Endodermal cell (in vitro differentiated cells): Measurements from ENCODE around the gene MINAR1. TPM values are rescaled to one million over a fixed set of nuclear protein-coding genes. Genes with fewer than 3 reads are reported as not detected.

ENCODE experiments used
- DNase-seq: peaks from one replicate; pipeline ENCODE4 v3.0.0-alpha.2; 2017
- H3K27ac ChIP-seq: 2 replicates; pipeline ENCODE4 v1.5.1; 2013; ENCODE audit warnings: mild to moderate bottlenecking, low read depth, low read length, moderate library complexity
- H3K27me3 ChIP-seq: 2 replicates; pipeline ENCODE4 v1.6.1; 2013; ENCODE audit warnings: mild to moderate bottlenecking, low read length, moderate library complexity; ENCODE audit not compliant: insufficient read depth, control insufficient read depth, poor library complexity, severe bottlenecking
- H3K36me3 ChIP-seq: 2 replicates; pipeline ENCODE4 v1.7.0; 2013; ENCODE audit warnings: mild to moderate bottlenecking, low read length, moderate library complexity; ENCODE audit not compliant: control insufficient read depth, insufficient read depth
- H3K4me1 ChIP-seq: one replicate; pipeline ENCODE4 v1.7.0; 2013; ENCODE audit warnings: low read length; ENCODE audit not compliant: control insufficient read depth, insufficient read depth
- H3K4me3 ChIP-seq: 2 replicates; pipeline ENCODE4 v1.5.1; 2013; ENCODE audit warnings: mild to moderate bottlenecking, low read length, moderate library complexity
- H3K9ac ChIP-seq: 2 replicates; pipeline ENCODE4 v1.6.1; 2013; ENCODE audit warnings: mild to moderate bottlenecking, low read length, moderate library complexity; ENCODE audit not compliant: poor library complexity, severe bottlenecking; ENCODE audit errors: extremely low read depth
- H3K9me3 ChIP-seq: 2 replicates; pipeline ENCODE4 v1.6.1; 2013; ENCODE audit warnings: mild to moderate bottlenecking, low read length, moderate library complexity; ENCODE audit not compliant: control insufficient read depth
- H3K27ac Mint-ChIP-seq: 2 replicates; pipeline ENCODE4 v1.8.0; 2020; ENCODE audit warnings: mixed read lengths
- H3K27me3 Mint-ChIP-seq: 2 replicates; pipeline ENCODE4 v1.8.0; 2021; ENCODE audit warnings: mild to moderate bottlenecking, mixed read lengths; ENCODE audit not compliant: insufficient read depth
- H3K36me3 Mint-ChIP-seq: 2 replicates; pipeline ENCODE4 v1.8.0; 2020; ENCODE audit warnings: low read depth, mixed read lengths
- H3K4me1 Mint-ChIP-seq: 2 replicates; pipeline ENCODE4 v1.8.0; 2020; ENCODE audit warnings: mixed read lengths
- H3K4me3 Mint-ChIP-seq: 2 replicates; pipeline ENCODE4 v1.8.0; 2020; ENCODE audit warnings: mild to moderate bottlenecking, moderate library complexity, mixed read lengths
- H3K9me3 Mint-ChIP-seq: 2 replicates; pipeline ENCODE4 v1.8.0; 2020; ENCODE audit warnings: mild to moderate bottlenecking, mixed read lengths
- WGBS, 2 experiments: methylation state at CpG; one replicate each; pipeline versions ENCODE4 v1.1.5 to v1.1.7; 2013; ENCODE audit warnings: missing lambda C conversion rate in 2 of 2, mixed read lengths in 1 of 2; ENCODE audit not compliant: insufficient coverage in 1 of 2, insufficient read length in 1 of 2; 5-methylcytosine and 5-hydroxymethylcytosine counted together
- total RNA-seq, 2 donors: library from RNA; stranded (reverse); fragmentation: NEBNext Ultra II Directional in 1 of 2; extraction: Animal tissue kit (Norgen Biotek cat#: 25700) in 1 of 2; gene quantifications; 2 replicates in 1 of 2; 3 replicates in 1 of 2; pipeline ENCODE4 v1.2.1, GENCODE V29; 2021
- TF ChIP-seq, protein P1 (sequence below): fragments of 200-600 bp; sonication (generic); conservative IDR thresholded peaks from 2 replicates; pipeline ENCODE4 v1.5.0; 2021; ENCODE audit warnings: antibody characterized with exemption, mild to moderate bottlenecking

The MINAR1 gene
- total RNA-seq, 2 donors from 2014 or later, result 1.1 to 1.2 TPM

DNA sequence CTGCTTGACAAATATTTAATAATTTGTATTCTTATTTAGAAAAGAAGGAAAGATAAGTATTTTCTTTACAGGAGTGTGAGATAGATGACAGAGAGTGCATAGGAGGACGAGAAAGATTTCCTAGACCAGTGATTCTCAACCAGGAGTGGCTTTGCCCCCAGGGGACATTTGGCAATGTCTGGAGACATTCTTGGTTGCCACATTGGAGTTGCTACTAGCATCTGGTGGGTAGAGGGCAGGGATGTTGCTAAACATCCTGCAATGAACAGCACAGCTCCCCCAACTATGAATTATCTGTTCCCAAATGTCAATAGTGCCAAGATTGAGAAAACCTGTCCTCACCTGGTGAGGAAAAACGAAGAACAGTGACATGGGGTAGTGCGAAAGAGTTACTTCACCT, 30.8 kb upstream of the MINAR1 start:
- Histone ChIP-seq H3K9me3 (no peaks in the 10 kb centered on the region), H3K4me3 (no peak overlapping the region), H3K27ac (no peak overlapping the region), H3K27me3 (no peaks in the 10 kb centered on the region), H3K36me3 (no peaks in the 10 kb centered on the region), H3K4me1 (no peaks in the 10 kb centered on the region), H3K9ac (no peak overlapping the region)
- Mint-ChIP-seq H3K9me3 (no peaks in the 10 kb centered on the region), H3K36me3 (no peaks in the 10 kb centered on the region), H3K27ac (no peak overlapping the region), H3K27me3 (peaks cover 10% of the 10 kb centered on the region), H3K4me1 (no peaks in the 10 kb centered on the region), H3K4me3 (no peak overlapping the region)
- WGBS, 2 experiments, result 60 to 67% methylated on average over 3 of the region's 3 CpGs
- TF ChIP-seq, protein P1, sequence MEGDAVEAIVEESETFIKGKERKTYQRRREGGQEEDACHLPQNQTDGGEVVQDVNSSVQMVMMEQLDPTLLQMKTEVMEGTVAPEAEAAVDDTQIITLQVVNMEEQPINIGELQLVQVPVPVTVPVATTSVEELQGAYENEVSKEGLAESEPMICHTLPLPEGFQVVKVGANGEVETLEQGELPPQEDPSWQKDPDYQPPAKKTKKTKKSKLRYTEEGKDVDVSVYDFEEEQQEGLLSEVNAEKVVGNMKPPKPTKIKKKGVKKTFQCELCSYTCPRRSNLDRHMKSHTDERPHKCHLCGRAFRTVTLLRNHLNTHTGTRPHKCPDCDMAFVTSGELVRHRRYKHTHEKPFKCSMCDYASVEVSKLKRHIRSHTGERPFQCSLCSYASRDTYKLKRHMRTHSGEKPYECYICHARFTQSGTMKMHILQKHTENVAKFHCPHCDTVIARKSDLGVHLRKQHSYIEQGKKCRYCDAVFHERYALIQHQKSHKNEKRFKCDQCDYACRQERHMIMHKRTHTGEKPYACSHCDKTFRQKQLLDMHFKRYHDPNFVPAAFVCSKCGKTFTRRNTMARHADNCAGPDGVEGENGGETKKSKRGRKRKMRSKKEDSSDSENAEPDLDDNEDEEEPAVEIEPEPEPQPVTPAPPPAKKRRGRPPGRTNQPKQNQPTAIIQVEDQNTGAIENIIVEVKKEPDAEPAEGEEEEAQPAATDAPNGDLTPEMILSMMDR, result no peak
- DNase-seq, result no peak

- WGBS, 2 experiments, result 95 to 100% methylated on average over 2 of the region's 2 CpGs
- no peaks in the 10 kb centered on the region for H3K9me3 ChIP-seq
- H3K36me3 Mint-ChIP-seq, result no peaks in the 10 kb centered on the region
- H3K4me1 Mint-ChIP-seq, result no peaks in the 10 kb centered on the region
- H3K4me3 ChIP-seq, result no peak overlapping the region
- TF ChIP-seq, protein P1, result no peak
- no peaks in the 10 kb centered on the region for H3K4me1 ChIP-seq
- DNase-seq, result no peak
- H3K27ac Mint-ChIP-seq, result no peak overlapping the region
- H3K9me3 Mint-ChIP-seq, result no peaks in the 10 kb centered on the region
- no peak overlapping the region for H3K9ac ChIP-seq
- H3K4me3 Mint-ChIP-seq, result no peak overlapping the region
- no peaks in the 10 kb centered on the region for H3K36me3 ChIP-seq
- no peak overlapping the region for H3K27ac ChIP-seq
- H3K27me3 ChIP-seq, result no peaks in the 10 kb centered on the region
- peaks cover 10% of the 10 kb centered on the region for H3K27me3 Mint-ChIP-seq
Observed at GRCh38 chr15:79402136-79402535, 30.0 kb upstream of the MINAR1 start.

DNA sequence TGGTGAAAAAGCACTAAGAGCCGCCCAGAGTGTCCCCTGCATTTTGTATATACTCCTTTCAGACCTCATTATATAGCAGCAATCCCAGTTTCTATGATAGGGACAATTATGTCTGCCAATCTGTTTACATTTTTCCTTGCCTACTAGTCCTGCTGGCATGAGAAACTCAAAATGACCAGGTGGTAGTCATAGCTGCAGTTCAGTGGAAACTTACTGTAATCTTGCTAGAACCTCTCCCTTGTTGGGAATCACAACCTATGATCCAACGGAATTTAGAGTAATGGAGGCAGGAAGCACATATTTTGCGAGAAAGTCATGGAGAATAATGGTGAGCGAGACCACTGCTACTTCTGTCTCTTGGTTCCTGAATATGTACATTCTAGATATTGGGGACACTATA, 28.6 kb upstream of the MINAR1 start:
- peaks cover 10% of the 10 kb centered on the region for H3K27me3 Mint-ChIP-seq
- no peak for DNase-seq
- Histone ChIP-seq H3K9me3 (no peaks in the 10 kb centered on the region), H3K9ac (no peak overlapping the region), H3K27me3 (no peaks in the 10 kb centered on the region), H3K4me1 (no peaks in the 10 kb centered on the region), H3K27ac (no peak overlapping the region), H3K4me3 (no peak overlapping the region), H3K36me3 (no peaks in the 10 kb centered on the region)
- no peak overlapping the region for H3K27ac Mint-ChIP-seq
- H3K4me3 Mint-ChIP-seq, result no peak overlapping the region
- H3K36me3 Mint-ChIP-seq, result no peaks in the 10 kb centered on the region
- no peaks in the 10 kb centered on the region for H3K9me3 Mint-ChIP-seq
- TF ChIP-seq, protein P1, result no peak
- H3K4me1 Mint-ChIP-seq, result no peaks in the 10 kb centered on the region
- WGBS, 2 experiments, result 89 to 100% methylated on average over 4 of the region's 4 CpGs
